Ishikawa (cell line): ENCODE results near the gene TLCD3A.

Experiments
- CEBPB ChIP-seq: IDR thresholded peaks from 2 replicates; pipeline ENCODE4 v1.6.1; 2012
- CREB1 ChIP-seq: IDR thresholded peaks from 2 replicates; pipeline ENCODE4 v1.6.1; 2012; ENCODE audit warnings: low read depth
- EGR1 ChIP-seq: IDR thresholded peaks from 2 replicates; pipeline ENCODE4 v1.6.1; 2012
- EP300 ChIP-seq: IDR thresholded peaks from 2 replicates; pipeline ENCODE4 v1.6.1; 2012; ENCODE audit warnings: borderline replicate concordance
- FOXM1 ChIP-seq: IDR thresholded peaks from 2 replicates; pipeline ENCODE4 v1.6.1; 2012; ENCODE audit warnings: low read depth, borderline replicate concordance
- NFIC ChIP-seq: IDR thresholded peaks from 2 replicates; pipeline ENCODE4 v1.6.1; 2012
- RAD21 ChIP-seq: IDR thresholded peaks from 2 replicates; pipeline ENCODE4 v1.6.1; 2012; ENCODE audit warnings: low read depth
- REST ChIP-seq: IDR thresholded peaks from 2 replicates; pipeline ENCODE4 v1.6.1; 2012; ENCODE audit warnings: low read depth, mild to moderate bottlenecking
- TAF1 ChIP-seq: IDR thresholded peaks from 2 replicates; pipeline ENCODE4 v1.6.1; 2012; ENCODE audit warnings: low read depth, mild to moderate bottlenecking
- TEAD4 ChIP-seq: IDR thresholded peaks from 2 replicates; pipeline ENCODE4 v1.6.1; 2012
- YY1 ChIP-seq: IDR thresholded peaks from 2 replicates; pipeline ENCODE4 v1.6.1; 2012; ENCODE audit warnings: low read depth
- ZBTB7A ChIP-seq: IDR thresholded peaks from 2 replicates; pipeline ENCODE4 v1.6.1; 2012; ENCODE audit warnings: low read depth
- TF ChIP-seq, protein P1 (sequence below): IDR thresholded peaks from 2 replicates; pipeline ENCODE4 v1.6.1; 2012
- TF ChIP-seq, protein P2 (sequence below): IDR thresholded peaks from 2 replicates; pipeline ENCODE4 v1.6.1; 2012

- TF ChIP-seq REST (no peak), EP300 (no peak), CREB1 (no peak), RAD21 (no peak), CEBPB (no peak), TEAD4 (no peak), ZBTB7A (no peak), FOXM1 (no peak), TAF1 (no peak), YY1 (no peak), NFIC (no peak), EGR1 (no peak)
- TF ChIP-seq, protein P1, sequence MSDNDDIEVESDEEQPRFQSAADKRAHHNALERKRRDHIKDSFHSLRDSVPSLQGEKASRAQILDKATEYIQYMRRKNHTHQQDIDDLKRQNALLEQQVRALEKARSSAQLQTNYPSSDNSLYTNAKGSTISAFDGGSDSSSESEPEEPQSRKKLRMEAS = no peak
- TF ChIP-seq, protein P2, sequence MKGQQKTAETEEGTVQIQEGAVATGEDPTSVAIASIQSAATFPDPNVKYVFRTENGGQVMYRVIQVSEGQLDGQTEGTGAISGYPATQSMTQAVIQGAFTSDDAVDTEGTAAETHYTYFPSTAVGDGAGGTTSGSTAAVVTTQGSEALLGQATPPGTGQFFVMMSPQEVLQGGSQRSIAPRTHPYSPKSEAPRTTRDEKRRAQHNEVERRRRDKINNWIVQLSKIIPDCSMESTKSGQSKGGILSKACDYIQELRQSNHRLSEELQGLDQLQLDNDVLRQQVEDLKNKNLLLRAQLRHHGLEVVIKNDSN = no peak
Measured at GRCh38 chr17:683040-683439, 49.4 kb upstream of the TLCD3A start.
